Measurements from ENCODE around the gene KBTBD8.

DNA sequence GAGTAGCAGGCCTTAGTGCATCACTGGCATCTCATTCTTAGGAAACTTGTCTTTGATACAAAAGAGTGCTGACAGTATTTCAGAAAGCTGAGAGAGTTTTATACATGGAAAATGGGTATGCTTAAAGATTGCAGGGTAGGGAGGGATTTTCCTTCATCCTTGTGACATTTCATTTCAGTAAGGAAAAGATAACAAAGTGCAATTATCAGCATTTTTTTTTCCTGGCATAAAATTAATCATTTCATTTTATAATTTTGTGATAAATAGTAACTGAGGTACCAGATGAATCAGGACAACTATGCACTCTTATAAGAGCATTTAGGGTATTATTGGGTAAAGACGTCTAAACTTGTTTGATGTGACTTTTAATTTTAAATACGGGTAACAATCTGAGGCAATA, 10.3 kb downstream of the KBTBD8 start:
- no peak for TF ChIP-seq MAX (CRISPR knock-in tag; IDR thresholded peaks at IDR 0.05)
- no peak for TF ChIP-seq SP1 (CRISPR knock-in tag; IDR thresholded peaks at IDR 0.05)
